Daoy (cell line): ENCODE results near the gene SYNDIG1. TPM values are rescaled to one million over a fixed set of nuclear protein-coding genes. Genes with fewer than 3 reads are reported as not detected.

Experiments
- DNase-seq: peaks from one replicate; pipeline ENCODE4 v3.0.0-alpha.2; 2015; ENCODE audit warnings: low read depth
- total RNA-seq: library from RNA; depleted of rRNA; stranded (reverse); fragments of >200 nt; shearing (Covaris generic); gene quantifications from 2 replicates; pipeline ENCODE4 v1.2.3, GENCODE V29; 2014

SYNDIG1 gene
- total RNA-seq, 1 experiment from 2014 or later: 0.91 TPM

DNA sequence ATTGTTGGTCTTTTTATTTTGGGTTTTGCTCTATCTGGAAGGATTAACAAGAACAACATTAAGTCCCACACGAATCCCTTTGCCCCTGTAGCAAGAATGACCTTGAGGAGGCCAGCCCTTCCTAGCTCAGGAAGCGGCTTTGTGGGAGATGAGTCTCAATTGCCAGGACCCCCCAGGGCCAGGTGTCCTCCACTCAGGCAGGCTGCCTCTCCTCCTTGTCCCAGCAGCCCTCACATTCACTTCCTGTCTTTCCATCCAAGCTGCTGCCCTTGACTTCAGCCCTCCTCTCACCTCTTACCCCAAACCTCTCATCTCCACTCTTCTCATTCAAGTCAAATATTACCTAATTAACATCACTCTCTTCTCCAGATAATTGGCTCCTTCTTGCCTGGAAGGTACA is 22.6 kb upstream of the SYNDIG1 start:
- DNase-seq: no peak

- DNase-seq: no peak
Observed at GRCh38 chr20:24448170-24448569, 21.3 kb upstream of the SYNDIG1 start.

DNA sequence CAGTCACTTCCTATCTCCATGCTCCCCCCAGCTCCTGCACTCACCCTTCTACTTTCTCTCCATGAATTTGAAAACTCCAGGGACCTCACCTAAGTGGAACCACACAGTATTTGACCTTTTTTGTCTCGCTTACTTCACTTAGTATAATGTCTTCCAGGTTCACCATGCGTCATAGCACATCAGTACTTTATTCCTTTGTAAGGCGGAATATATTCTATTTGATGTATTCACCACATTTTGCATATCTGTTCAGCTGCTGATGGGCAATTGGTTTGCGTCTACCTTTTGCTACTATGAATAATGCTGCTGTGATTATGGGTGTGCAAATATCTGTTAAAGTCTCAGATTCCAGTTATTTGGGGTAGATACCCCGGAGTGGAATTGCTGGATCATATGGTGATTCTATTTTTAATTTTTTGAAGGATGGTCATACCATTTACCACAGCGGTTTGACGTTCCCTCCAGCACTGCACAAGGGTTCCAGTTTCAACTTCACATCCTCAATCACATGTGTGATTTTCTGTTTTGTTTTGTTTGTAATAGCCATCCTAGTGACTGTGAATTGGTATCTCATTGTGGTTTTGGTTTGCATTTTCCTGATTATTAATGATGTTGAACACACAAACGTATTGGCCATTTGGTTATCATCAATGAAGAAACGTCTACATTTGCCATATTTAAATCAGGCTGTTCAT is 20.3 kb upstream of the SYNDIG1 start:
- no peak for DNase-seq

- DNase-seq: no peak
Observed at GRCh38 chr20:24450177-24450576, 19.3 kb upstream of the SYNDIG1 start.

DNA sequence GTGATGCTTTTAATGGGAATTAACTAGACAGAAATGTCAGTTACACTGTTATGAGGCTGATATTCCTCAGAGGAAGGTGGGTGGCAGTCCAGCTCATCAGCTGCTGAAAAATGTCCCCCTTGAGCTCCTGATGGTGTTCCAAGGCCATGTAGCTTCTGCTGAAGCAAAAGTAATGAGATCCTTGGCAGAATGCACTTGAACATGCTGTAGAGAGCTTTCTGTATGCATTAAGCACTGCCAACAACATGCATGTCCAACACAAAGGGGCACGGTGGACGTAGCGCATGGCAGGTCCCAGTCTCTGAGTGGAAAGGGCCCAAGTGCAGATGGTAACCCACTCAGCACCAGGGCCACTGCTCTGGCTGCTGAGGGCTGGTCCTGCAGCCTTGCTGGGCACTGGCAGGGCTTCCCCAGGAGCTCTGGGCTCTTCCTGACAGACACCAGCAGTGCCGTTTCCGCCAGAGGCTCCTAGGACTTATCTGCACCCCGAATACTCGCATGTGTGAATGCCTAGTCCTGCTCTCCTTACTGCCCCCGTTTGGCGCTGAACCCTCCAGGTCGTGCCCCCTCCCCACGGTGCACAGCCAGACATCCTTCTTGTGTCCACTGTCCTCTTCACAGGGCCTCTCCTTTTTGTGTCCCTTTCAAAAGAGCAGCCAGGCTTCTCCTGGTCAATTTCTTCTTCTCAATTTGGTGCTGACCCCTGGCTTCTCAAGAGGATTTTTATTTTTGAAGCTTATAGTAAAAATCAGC is 18.6 kb upstream of the SYNDIG1 start:
- DNase-seq: no peak

DNA sequence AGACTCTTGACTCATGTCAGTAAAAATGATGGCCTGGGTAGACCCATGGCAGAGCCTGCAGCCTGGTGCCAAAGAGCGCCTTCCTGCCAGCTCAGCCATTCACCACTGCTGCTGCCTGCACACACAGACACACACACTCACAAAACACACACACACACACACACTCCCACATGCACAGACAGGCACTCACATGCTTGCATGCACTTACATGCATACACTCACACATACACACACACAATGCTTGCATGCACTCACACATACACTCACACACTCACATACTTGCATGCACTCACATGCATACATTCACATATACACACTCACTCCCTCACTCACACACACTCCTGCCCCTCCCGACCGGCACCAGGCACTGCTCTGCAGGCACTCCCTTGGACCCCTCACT is 18.0 kb upstream of the SYNDIG1 start:
- DNase-seq: no peak

GRCh38 chr20:24452016-24452415 is 17.4 kb upstream of the SYNDIG1 start:
- no peak for DNase-seq

DNA sequence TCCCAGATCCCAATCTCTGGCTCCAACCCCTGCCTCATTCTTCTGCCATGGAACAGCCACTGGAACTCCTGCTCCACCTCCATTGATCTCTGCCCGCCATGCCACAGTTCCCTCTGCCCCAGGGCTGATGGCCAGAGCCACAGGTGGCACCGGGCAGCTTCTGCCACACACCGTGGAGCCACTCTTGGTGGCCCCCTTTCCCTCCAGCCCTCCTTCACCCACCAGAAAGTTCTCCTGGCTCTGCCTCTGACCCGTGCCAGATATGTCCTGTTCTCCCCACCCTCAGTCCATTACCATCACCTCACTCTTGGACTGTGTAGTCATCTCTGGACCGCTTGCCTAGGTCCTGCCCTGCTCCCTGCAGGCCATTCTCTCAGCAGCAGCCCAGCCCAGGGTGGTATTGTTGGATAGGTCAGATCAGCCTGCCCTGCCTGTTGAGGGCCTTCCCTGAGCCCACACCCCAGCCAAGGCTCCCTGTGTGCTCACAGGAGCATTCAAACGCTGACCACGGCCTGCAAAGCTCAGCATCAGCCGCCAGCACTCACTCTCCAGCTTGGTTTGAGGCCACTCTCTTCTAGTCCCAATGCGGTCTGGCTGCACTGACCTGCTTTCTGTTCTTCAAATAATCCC is 16.8 kb upstream of the SYNDIG1 start:
- no peak for DNase-seq

DNA sequence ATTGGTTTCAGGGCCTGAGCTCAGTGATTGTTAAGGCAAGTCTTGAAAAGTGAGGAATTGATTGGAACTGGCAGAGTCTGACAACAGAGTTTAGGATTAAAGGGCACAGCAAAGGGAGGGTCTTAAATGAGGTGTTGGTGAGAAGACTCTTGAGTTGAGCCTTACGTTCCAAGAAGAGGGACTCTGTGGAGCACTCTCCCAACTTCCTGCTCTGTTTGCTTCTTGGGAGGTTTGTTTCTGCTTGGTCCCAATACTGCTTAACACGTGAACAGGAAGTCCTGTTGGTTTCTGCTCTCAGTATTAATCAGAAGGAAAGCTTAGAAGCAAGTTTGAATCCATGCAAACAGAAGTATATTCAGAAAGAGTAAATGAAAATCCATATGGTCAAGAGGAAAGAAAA is 15.6 kb upstream of the SYNDIG1 start:
- DNase-seq: no peak

- DNase-seq: no peak
Observed at GRCh38 chr20:24455081-24455480, 14.3 kb upstream of the SYNDIG1 start.

DNA sequence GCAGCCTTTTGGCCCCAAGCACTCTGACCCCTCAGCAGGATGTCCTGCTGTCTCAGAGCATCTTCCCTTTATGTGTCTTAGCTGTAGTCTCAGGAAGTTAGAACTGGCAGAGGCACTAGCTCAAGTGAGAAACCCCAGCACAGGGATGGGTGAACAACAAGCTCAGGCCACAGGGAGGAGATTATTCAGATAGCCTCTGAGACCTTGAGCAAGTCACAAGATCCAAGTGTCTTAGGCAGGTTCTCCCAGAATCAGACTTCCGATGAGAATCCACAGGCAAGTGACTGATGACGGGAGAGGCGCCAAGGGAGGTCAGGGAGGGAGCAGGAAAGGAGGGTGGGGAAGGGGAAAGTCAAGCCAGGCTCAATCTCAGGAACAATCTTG is 13.0 kb upstream of the SYNDIG1 start:
- no peak for DNase-seq

- DNase-seq: no peak
Observed at GRCh38 chr20:24458436-24458835, 11.0 kb upstream of the SYNDIG1 start.

- DNase-seq: no peak
Observed at GRCh38 chr20:24459733-24460132, 9.7 kb upstream of the SYNDIG1 start.

- DNase-seq: no peak
Observed at GRCh38 chr20:24460712-24461111, 8.7 kb upstream of the SYNDIG1 start.

DNA sequence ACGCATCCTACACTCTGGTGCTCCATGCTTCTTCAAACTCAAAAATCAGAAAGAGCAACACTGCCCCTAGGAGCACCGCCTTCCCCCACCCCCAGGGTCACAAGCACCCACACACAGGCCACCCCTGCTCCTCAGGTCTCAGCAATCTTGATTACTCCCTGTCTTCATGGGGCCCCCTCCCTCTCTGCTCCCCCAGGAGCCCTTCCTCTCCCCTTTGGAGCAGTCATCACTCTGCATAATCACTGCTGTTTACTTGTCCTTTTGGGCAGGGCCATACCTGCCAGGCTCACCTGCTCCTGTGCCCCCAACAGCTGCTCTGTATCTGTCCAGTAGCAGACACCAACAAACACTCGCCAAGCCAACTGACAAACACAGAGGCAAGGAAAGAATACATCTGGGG is 7.6 kb upstream of the SYNDIG1 start:
- no peak for DNase-seq

DNA sequence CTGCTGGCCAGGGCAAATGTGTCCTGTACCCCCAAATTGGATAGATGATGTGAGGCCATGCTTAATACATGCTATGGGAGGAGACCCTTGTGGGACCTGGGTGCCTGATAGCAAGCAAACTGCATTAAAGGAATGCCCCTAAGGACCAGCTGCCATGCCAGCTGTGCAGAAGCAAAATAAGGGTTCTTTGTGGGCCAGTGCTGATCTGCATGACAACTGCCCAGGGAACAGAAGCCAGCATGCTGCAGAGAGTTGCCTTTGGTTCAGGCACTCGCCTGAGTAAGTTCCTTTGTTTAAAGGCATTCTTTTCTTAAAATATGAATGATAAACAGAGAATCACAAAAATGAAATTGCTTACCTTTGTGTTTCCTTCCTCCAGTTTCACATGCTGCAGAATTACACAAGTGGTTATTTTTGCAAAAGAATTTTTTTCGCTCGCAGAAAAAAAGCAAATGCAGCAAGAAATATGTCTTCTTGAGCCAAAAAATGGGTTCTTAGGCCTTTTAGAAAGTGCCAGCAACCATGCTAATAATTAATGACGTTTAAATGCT is 6.9 kb upstream of the SYNDIG1 start:
- no peak for DNase-seq

- DNase-seq: no peak
Observed at GRCh38 chr20:24465159-24465558, 4.3 kb upstream of the SYNDIG1 start.

DNA sequence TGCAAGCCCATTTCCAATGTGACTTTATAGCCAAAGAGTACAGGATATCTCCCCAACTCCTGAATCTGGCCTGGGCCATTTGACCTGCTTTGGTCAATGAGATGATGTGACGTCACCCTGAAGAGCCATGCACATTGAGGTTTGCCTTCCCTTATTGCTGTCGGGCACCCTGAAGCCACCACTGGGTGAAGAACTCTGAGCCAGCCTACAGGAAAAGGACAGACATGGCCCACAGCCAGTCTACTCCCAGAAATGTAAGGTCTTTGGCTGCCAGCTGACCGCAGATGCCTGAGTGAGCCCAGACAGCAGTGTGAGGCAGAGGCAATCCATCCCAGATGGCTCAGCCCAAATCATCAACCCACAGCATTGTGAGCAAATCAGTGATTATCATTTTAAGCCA is 3.7 kb upstream of the SYNDIG1 start:
- DNase-seq: no peak

- DNase-seq: no peak
Observed at GRCh38 chr20:24468401-24469115, 871 bp upstream of the SYNDIG1 start.

GRCh38 chr20:24469894-24470745 is 691 bp downstream of the SYNDIG1 start:
- DNase-seq: no peak
